Keratinocyte (primary cell): ENCODE measurements around the gene MYMK.

ENCODE experiments used
- EZH2 ChIP-seq: IDR thresholded peaks from one replicate; pipeline ENCODE4 v1.6.1; 2012; ENCODE audit warnings: inconsistent platforms, mild to moderate bottlenecking, low read length, moderate library complexity
- TF ChIP-seq, protein P1 (sequence below), 3 experiments: IDR thresholded peaks in 1 of 3; conservative IDR thresholded peaks in 1 of 3; optimal IDR thresholded peaks in 1 of 3; 2 replicates in 2 of 3; 3 replicates in 1 of 3; pipeline versions ENCODE3 to v1.5.1; 2011; ENCODE audit warnings: low read length in 3 of 3, mild to moderate bottlenecking in 3 of 3, moderate library complexity in 2 of 3, control low read depth in 1 of 3, inconsistent platforms in 1 of 3; ENCODE audit not compliant: insufficient read depth in 2 of 3; ENCODE audit errors: extremely low read depth in 1 of 3

DNA sequence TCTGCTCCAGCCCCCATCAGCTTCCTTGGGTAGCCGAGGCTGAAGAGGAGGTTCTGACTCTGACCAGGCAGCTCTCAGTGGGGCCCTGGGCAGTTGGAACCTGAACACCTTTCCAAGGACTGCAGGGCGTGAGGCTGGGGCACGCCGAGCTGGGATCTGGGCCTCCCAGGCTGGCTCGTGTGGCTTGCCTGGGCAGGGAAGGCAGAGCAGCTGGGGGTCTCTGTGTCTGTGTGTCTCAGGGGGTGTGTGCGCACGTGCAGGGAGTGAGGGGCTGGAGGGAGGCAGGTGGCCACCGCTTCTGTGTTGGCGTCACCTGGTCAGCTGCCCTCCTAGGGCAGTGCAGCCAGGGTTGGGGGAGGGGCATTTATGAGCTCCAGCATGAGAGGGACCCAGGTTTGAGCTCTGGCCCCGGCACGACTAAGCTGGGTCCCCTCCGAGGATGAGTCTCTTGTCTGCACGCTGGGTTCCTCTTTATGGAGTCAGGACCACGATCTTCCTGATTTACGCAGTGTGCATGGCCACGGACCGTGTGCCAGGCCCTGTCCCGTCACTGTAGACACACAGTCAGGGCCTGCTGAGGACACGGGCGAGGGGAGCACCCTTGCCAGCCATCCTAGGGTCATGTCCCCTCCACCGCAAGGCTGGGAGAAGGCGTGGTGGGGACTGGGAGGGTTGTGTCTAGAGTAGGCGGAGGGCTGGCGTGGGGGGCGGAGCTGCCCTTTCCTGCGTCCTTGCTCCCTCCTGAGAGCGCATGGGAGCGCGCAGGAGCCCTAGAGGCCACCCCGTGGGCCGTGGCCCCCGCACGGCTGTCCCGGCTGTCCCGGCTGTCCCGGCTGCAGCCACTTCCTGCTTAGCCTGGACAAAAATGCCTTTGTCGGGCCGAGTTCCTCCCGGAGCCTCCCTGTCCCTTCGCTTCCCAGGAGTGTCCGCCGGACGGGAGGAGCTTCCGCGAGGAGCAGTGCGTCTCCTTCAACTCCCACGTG is 14.4 kb upstream of the MYMK start:
- TF ChIP-seq EZH2 = no peak
- TF ChIP-seq, protein P1, sequence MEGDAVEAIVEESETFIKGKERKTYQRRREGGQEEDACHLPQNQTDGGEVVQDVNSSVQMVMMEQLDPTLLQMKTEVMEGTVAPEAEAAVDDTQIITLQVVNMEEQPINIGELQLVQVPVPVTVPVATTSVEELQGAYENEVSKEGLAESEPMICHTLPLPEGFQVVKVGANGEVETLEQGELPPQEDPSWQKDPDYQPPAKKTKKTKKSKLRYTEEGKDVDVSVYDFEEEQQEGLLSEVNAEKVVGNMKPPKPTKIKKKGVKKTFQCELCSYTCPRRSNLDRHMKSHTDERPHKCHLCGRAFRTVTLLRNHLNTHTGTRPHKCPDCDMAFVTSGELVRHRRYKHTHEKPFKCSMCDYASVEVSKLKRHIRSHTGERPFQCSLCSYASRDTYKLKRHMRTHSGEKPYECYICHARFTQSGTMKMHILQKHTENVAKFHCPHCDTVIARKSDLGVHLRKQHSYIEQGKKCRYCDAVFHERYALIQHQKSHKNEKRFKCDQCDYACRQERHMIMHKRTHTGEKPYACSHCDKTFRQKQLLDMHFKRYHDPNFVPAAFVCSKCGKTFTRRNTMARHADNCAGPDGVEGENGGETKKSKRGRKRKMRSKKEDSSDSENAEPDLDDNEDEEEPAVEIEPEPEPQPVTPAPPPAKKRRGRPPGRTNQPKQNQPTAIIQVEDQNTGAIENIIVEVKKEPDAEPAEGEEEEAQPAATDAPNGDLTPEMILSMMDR (optimal IDR thresholded peaks at IDR 0.05 in 1 of 3, IDR thresholded peaks at IDR 0.05 in 1 of 3, conservative IDR thresholded peaks at IDR 0.05 in 1 of 3; ENCODE audit: extremely low read depth in 1 of 3, insufficient read depth in 2 of 3, low read length in 3 of 3) = no peak
